CD4-positive, alpha-beta T cell treated with Interleukin-2 at 100 ng/mL for 4 hours (primary cell): ENCODE results near the gene OR2A5.
"Not testable (repeated sequence)": the region's sequence is repeated elsewhere in the genome, so short reads cannot be mapped to it uniquely, and the experiment has no call there.

Experiments
- DNase-seq: peaks from one replicate; pipeline ENCODE4 v3.0.0-alpha.2; 2020; ENCODE audit warnings: low spot score

The OR2A5 gene, protein sequence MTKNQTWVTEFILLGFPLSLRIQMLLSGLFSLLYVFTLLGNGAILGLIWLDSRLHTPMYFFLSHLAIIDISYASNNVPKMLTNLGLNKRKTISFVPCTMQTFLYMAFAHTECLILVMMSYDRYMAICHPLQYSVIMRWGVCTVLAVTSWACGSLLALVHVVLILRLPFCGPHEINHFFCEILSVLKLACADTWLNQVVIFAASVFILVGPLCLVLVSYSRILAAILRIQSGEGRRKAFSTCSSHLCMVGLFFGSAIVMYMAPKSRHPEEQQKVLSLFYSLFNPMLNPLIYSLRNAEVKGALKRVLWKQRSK

DNA sequence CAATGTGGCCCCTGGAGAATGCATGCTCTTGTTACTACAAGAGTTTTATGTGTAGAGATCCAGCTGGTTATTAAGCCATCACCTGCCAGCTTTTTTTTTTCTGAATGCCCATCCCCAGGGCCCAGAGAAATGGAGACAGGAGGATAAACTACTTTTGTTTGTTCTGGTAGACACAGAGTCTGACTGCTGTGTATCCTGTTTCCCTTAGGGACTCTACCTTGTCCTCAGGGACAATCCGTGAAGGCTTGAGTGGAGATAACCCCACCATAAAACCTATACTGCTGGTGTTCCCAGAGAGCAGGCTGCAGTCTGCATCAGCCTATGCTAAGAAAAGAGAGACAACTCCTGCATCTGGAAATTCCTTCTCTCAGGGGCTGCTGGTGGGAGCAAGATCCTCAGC lies at the start of gene OR2A5:
Gene OR2A5 (plus strand): TSS at position 301 of the 400 bp plus-strand sequence. CDS start 1,454 bp downstream, outside the sequence.
- DNase-seq, result no peak

DNA sequence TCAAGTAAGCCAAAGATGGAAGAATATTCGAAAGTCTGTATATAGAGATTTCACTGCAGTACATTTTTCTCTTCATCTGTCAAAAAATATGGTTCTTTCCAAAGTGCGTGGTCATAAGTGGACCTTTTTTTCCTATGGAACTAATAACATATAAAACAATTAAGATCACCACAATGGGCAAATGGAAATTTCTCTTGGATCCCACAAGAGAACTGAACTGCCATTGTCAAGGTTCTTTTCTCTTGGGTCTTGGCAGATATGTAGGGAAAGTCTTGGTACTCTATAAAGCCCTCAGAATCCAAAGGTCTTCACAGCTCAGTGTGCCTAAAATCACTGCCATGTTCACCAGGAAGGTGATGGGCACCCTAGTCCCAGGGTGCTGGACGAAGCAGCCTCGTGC lies 48.7 kb upstream of the OR2A5 start, which contains the start of gene OR6B1:
Gene OR6B1 (plus strand): TSS at position 301 of the 400 bp plus-strand sequence. CDS start 3,677 bp downstream, outside the sequence.
- no peak for DNase-seq

DNA sequence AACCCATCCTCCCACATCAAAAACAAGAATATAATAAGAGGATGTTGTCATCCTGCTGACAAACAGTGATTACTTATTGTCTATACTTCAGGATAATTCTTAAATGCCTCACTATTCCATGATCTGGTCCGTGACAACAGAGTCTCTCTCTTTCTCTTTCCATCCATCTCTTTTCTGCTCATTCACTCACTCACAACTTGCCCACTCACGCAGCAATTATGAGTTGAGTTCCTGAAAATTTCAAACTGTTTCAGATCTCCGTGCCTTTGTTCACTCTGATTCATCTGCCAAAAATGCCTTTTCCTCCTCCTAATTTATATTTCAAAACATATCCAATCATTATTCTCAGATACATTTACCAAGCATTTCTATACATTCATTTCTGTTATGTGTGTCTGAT lies 47.2 kb upstream of the OR2A5 start:
- DNase-seq, result no peak

DNA sequence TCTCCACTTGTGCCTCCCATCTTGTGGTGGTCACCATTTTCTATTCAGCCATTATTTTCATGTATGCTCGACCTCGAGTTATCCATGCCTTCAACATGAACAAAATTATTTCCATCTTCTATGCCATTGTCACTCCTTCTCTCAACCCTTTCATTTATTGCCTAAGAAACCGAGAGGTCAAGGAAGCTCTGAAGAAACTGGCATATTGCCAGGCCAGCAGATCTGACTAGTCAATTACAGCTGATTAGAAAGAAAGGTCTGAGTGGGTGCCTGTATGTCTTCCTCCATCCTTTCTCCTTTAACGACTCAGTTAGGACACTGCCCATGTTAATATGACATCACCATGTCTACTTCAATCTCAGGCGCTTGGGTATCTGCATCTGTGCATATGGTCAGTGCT lies 44.0 kb upstream of the OR2A5 start:
- DNase-seq, result no peak

DNA sequence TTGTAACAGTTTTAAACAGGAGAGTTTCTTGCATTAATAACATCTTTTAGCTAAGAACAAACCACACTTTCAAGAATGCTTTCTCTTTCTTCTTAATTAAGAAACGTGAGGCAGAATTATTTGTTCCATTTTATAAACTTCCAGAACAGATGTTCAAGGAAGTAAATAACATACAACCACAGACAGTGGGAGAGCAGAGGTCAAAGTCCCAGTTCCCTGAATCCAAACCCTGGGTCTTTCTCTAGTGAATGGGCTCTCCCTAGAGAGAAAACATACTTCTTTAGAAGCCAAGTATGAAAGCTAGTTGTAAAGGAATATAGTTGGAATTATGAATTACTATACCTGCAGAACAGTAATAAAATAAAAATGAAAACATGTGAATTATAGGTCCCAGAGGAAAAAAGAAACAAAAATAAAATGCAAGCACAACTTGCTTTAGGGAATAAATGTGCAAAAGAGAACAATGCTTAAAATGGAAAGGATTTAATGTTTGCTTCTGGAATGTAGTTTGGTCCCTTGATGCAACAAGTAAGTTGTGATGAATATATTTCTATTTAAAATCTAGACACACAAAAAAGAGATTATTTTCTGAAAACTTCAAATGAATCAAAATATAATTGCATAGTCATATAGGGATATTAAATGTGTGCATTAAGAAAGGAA lies 42.6 kb upstream of the OR2A5 start:
- no peak for DNase-seq

DNA sequence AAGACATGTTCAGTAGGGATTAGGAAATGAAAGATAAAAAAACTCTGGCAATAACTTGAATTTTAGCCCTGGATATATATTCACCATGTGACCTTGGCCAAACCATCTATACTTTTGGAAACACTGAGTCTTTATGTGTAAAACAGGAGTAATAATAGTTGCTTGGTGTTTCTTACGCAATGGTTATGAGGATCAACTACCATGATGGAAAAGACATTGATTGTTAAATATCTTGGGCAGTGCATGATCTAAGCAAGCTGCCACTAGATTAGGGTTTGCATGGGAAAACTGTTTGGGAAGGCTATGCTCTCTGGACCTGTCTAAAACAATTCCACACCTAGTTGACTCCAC lies 42.1 kb upstream of the OR2A5 start:
- DNase-seq, result no peak

DNA sequence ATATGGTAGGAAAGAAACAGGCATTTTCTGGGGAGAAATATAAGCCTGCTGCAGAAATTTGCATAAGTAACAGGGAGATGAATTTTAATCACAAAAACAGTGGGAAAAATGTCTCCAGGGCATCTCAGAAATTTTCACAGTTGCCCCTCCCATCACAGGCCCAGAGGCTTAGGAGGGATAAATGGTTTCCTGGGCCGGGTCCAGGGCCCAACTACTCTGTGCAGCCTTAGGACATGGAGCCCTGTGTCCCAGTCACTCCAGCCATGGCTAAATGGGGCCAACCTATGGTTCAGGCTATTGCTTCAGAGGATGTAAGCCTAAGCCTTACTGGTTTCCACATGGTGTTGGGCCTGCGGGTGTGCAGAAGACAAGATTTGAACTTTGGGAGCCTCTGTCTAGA lies 39.4 kb upstream of the OR2A5 start:
- DNase-seq, result no peak

DNA sequence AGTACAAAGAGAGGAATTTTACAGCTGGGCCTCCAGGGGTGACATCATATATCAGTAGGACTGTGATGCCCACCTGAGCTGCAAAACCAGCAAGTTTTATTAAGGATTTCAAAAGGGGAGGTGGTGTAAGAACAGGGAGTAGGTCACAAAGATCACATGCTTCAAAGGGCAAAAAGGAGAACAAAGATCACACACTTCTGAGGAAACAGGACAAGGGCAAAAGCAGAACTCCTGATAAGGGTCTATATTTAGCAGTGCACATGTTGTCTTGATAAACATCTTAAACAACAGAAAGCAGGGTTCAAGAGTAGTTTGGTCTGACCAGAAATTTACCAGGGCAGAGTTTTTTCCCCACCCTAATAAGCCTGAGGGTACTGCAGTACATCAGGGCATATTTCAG lies 38.7 kb upstream of the OR2A5 start:
- DNase-seq, result not testable (repeated sequence)

DNA sequence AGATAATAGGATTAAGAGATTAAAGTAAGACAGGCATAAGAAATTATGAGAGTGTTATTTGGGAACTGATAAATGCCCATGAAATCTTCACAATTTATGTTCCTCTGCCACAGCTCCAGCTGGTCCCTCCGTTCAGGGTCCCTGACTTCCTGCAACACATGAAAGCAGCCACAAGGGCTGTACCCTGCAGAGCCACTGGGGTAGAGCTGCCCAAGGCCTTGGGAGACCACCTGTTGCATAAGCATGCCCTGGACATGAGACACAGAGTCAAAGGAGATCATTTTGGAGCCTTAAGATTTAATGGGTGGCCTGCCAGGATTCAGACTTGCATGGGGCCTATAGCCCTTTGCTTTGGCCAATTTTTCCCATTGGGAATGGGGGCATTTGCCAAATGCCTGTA lies 37.9 kb upstream of the OR2A5 start:
- not testable (repeated sequence) for DNase-seq

DNA sequence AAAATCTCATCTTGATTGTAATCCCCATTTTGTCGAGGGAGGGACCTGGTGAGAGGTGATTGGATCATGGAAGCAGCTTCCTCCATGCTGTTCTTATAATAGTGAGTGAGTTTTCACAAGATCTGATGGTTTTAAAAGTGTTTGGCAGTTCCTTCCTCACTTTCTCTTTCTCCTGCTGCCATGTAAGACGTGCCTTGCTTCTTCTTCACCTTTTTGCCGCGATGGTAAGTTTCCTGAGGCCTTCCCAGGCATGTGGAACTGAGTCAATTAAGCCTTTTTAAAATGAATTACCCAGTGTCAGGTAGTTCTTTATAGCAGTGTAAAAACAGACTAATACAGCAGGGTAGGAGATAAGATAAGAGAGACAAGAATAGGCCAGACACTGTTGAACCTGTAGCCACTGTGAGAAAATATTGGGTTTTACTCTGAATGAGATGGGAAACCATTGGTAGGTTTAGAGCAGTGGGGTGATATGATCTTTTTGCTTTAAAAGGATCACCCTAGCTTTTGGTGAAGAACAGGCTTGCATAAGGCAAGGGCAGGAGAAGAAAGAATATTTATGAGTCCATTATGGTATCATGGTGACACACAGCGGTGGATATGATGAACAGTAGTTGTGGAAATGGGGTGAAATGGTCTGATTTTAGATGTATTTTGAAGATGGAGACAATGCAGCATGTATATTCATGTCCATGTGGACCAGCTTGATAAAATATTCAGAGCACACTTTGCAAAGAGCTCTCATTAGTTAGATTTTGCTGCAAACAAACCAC lies 37.1 kb upstream of the OR2A5 start:
- no peak for DNase-seq

DNA sequence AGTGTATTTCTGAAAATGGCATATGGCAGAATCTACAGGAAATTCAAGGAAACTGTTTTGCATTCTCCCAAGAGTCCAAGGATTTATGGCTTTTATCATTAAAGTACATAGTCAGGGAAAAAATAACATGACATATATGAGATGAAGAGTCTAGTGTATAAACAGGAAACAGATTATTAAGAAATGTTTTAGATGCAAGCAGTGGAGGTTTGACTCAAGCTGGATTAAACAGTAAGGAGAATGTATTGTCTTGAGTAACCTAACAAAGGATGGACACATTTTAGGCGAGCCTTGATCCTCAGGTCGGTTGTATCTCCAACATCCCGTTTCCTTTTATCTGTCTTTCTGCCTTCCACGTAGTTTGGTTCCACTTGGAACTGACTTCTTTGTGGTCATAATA lies 30.7 kb upstream of the OR2A5 start:
- no peak for DNase-seq

DNA sequence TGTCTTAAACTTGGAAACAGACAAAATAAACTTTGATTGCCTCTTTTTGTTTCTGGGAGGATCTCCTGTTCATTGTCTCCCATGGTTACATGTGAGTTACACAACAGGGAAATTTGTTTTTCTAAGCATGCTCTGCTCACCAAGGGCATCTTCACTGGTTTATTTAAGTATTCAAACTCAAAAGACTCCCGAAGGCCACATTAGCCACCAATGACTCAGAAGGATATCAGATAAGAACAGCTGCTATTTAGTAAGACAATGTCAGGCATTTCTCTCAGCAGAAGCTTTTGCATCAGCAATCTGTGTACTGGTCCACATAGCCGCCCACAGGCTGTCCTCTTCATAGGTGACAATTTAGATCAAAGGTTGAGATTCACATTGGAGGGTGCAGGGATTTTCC lies 29.3 kb upstream of the OR2A5 start:
- no peak for DNase-seq

DNA sequence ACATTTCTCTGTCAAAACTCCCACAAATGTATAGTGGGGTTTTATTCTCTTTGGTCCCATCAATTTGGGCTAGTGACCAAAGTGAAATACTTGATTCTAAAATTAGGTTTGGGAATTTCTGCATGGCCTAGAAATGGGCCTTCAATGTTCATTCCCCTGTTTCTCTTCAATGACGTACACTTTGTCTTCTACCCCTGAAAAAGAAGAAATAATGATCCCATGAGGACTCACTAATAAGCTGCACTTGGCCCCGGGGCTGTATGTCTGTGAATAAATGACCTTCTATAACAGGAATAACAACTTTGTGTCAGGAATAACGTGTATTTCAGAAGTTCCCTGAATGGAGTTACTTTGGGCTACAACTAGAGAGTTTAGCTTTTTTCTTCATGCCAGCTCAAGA lies 28.4 kb upstream of the OR2A5 start:
- DNase-seq, result no peak

DNA sequence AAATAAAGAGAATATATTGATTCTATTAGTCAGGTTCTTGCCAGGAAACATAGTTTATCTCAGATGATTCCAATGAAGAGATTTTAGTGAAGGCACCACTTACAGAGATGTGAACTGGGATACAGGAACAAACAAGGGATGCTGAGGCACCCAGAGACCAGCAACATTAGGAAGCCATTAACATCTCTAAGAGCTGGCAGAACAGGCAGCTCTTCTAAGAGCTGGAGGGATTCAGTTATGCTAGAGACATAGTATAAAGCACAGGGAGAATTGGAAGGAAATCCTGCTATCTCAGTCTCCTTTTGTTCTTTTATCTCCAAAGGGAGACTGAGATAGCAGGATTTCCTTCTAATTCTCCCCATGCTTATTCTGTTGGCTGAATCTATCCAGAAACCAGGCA lies 26.6 kb upstream of the OR2A5 start:
- no peak for DNase-seq

DNA sequence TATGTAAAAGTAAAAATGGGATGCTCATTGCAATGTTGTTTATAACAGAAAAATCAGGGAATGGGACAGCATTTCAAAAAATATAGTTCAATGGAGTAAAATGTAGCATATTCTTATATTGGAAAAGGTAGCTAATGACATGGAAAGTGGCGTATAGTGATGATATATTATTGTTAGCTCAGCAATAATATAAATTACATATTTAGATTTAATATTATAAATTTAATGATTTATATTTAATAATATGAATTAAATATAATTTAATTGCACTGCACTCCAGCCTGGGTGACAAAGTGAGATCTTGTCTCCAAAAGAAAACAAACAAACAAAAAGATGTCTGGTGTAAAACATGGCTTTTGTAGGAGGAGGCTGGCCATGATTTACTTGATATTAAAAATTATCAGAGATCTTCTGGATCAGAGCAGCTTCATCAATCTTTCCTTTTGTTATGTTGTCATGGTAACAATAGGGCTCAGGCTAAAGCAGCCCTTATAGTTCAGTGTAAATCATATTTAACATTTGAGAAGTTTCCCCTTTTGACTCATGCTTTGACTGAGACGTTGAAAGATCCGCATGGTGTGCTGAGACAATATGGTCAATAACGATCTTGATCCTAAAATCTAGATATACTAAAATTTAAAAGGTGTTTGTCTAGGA lies 25.4 kb upstream of the OR2A5 start:
- no peak for DNase-seq

DNA sequence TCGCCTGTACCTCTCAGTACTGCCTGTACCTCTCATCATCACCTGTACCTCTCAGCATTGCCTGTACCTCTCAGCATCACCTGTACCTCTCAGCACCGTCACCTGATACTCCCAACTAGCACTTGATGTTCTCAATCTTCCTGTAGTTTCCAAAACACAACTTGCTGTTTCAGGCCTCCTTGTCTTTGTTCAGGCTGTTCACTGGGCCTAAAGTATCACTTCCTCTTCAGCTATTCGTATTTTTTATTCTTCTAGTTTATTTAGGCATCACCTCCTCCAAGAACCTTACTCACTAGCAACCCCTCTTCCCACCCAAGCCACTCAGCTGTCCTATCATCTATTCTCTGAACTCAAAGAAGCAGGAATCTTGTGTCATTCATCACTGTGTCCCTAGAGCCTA lies 24.5 kb upstream of the OR2A5 start:
- no peak for DNase-seq

DNA sequence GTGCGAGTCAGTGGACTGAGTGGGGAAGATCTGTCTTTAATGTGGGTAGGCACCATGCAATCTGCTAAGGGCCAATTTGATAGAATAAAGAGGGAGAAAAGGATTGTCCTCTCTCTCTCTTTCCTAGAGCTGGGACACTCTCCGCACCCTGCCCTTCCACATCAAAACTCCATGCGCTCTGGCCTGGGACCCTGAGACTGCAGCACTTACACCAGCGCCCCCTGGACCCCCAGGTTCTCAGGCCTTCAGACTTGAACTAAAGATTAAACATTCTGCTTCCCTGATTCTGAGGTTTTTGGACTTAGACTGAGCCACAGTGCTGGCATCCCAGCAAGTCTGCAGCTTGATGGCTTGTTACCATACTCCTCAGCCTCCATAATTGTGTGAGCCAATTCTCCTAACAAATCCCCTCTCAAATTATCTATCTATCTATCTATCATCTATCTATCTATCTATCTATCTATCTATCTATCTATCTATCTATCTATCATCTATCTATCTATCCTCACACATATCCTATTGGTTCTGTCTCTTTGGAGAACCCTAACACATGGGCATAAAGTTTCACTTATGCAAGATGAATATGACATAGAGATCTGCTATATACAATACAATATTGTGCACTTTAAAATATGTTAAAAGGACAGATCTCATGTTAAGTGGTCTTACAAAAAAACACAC lies 22.4 kb upstream of the OR2A5 start:
- DNase-seq, result no peak

DNA sequence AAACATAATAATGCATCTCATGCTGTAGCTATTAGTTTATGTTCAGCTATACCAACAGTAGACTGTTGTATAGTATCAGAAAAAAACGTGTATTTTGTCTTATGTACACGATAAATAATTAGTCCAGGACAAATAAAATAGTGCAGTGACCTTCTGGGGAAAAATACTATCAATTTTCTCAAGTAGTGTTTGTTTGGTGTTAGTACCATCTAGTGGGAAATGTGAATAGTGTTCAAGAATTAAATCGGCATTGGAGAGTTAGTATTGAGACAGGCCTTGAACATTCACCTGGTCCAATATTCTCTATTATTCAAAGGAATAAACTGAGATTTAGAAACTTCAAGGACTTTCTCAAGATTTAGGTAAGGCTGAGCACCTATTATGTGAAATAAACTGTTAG lies 21.7 kb upstream of the OR2A5 start:
- no peak for DNase-seq

DNA sequence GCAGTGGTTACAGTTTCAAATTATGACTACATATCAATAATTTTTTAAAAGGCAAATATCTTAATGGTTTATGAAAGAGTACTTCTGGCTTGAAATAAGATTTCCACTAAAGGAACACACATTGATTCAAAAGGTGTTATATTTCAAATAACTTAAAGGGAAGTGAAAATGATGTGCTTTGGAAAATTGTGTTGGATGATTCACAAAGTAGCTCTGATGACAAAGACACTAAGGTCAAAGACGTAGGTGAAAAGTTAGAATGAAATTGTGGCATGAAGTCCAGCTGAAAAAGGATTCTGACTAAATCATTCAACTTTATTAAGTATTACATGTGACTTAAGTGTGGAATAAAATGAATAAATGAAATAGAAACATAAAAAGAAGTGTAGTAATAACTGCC lies 20.8 kb upstream of the OR2A5 start:
- DNase-seq, result no peak

DNA sequence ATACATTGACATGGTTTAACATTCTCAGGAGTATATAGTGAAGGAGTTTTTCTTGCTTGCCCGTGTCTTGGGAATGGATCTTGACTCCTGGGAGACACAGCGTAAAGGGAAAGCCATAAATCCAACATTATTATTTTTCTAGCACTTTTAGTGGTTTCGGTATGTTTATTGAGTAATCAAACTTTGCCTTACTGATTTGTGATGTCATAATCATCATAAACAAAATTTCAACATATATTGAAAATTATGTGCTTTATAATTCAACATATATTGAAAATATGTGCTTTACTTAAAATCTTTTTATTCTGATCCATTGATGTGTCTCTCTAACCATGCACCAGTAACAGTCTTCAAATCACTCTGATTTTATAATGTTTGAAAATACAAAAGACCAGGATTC lies 20.2 kb upstream of the OR2A5 start:
- DNase-seq, result no peak

DNA sequence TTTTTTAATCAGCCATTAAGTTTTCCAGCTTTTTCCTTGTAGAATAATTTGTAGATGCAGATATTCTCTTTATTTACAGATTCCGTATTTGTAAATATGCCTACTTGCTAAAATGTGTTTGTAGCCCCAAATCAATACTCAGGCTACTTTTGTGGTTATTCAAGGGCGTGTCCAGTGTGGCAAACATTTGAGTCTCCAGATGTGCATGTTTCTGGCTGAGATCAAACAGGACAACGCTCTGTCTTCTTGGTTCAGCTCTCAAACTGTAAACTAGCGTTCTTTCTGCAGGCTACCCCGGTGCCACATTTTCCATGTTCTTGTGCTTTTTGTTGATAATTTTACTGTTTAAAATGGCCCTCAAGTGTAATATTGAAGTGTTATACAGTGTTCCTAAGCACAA lies 16.2 kb upstream of the OR2A5 start:
- DNase-seq, result no peak
